Renal cortex interstitium (tissue), 11 donors: ENCODE data around the gene ZNF267. TPM values are rescaled to one million over a fixed set of nuclear protein-coding genes. Genes with fewer than 3 reads are reported as not detected.
"Not testable (repeated sequence)": the region's sequence is repeated elsewhere in the genome, so short reads cannot be mapped to it uniquely, and the experiment has no call there.

Experiments
- DNase-seq, 11 donors: peaks; one replicate each; pipeline ENCODE4 v3.0.0-alpha.2; 2013; ENCODE audit warnings: low read depth in 9 of 11, low spot score in 4 of 11; ENCODE audit errors: extremely low read depth in 1 of 11
- polyA plus RNA-seq, 3 donors: library from polyadenylated mRNA; unstranded; fragments of 120-200 nt; gene quantifications; one replicate each; pipeline ENCODE4 v1.2.1, GENCODE V29; 2013; ENCODE audit not compliant: insufficient read length in 3 of 3

ZNF267 gene
- polyA plus RNA-seq, 3 donors: 12.5 to 15.9 (median 13.0) TPM

- not testable (repeated sequence) for DNase-seq
These were observed 86.7 kb downstream of the ZNF267 start for GRCh38 chr16:31960186-31960910.
